H9 (cell line): Measurements from ENCODE around the gene DLK2. TPM values are rescaled to one million over a fixed set of nuclear protein-coding genes. Genes with fewer than 3 reads are reported as not detected.

ENCODE experiments used
- DNase-seq: peaks from one replicate; pipeline ENCODE4 v3.0.0-alpha.2; 2017
- H2AFZ ChIP-seq: one replicate; pipeline ENCODE4 v1.6.1; 2013; ENCODE audit warnings: mild to moderate bottlenecking, low read length, control low read depth, moderate library complexity
- H2AK5ac ChIP-seq: 2 replicates; pipeline ENCODE4 v1.6.1; 2013; ENCODE audit warnings: low read length, control low read depth, mixed read lengths; ENCODE audit not compliant: insufficient read length
- H2BK120ac ChIP-seq: one replicate; pipeline ENCODE4 v1.6.1; 2013; ENCODE audit warnings: low read depth, mild to moderate bottlenecking, low read length, control low read depth, inconsistent platforms; ENCODE audit not compliant: poor library complexity, severe bottlenecking
- H2BK12ac ChIP-seq: 2 replicates; pipeline ENCODE4 v1.6.1; 2013; ENCODE audit warnings: low read length, control low read depth, mixed read lengths, low read depth; ENCODE audit not compliant: insufficient read length
- H2BK15ac ChIP-seq: 2 replicates; pipeline ENCODE4 v1.6.1; 2013; ENCODE audit warnings: low read depth, low read length, control low read depth
- H2BK20ac ChIP-seq: one replicate; pipeline ENCODE4 v1.6.1; 2013; ENCODE audit warnings: low read depth, mild to moderate bottlenecking, low read length, control low read depth, inconsistent platforms; ENCODE audit not compliant: poor library complexity, severe bottlenecking
- H2BK5ac ChIP-seq: 2 replicates; pipeline ENCODE4 v1.6.1; 2013; ENCODE audit warnings: low read length, control low read depth, mixed read lengths; ENCODE audit not compliant: insufficient read length
- H3K14ac ChIP-seq: 2 replicates; pipeline ENCODE4 v1.6.1; 2013; ENCODE audit warnings: low read length, control low read depth; ENCODE audit not compliant: insufficient read depth
- H3K18ac ChIP-seq: 2 replicates; pipeline ENCODE4 v1.6.1; 2013; ENCODE audit warnings: low read depth, mild to moderate bottlenecking, mixed read lengths, low read length, control low read depth; ENCODE audit not compliant: insufficient read length
- H3K23ac ChIP-seq: 2 replicates; pipeline ENCODE4 v1.6.1; 2013; ENCODE audit warnings: low read length, control low read depth, mixed read lengths, low read depth; ENCODE audit not compliant: insufficient read length
- H3K23me2 ChIP-seq: 2 replicates; pipeline ENCODE4 v1.6.1; 2013; ENCODE audit warnings: low read depth, mild to moderate bottlenecking, mixed read lengths, low read length, control low read depth; ENCODE audit not compliant: insufficient read length, poor library complexity, severe bottlenecking
- H3K27ac ChIP-seq: 2 replicates; pipeline ENCODE4 v1.5.1; 2013; ENCODE audit warnings: low read length, control low read depth, mixed read lengths, low read depth; ENCODE audit not compliant: insufficient read length
- H3K27me3 ChIP-seq: 2 replicates; pipeline ENCODE4 v1.6.1; 2013; ENCODE audit warnings: low read length, control low read depth, inconsistent platforms; ENCODE audit not compliant: insufficient read depth
- H3K4ac ChIP-seq: 2 replicates; pipeline ENCODE4 v1.6.1; 2013; ENCODE audit warnings: low read depth, mild to moderate bottlenecking, control low read depth, inconsistent platforms, low read length, moderate library complexity
- H3K4me1 ChIP-seq: 2 replicates; pipeline ENCODE4 v1.6.1; 2013; ENCODE audit warnings: low read length, control low read depth, inconsistent platforms; ENCODE audit not compliant: insufficient read depth
- H3K4me2 ChIP-seq: 2 replicates; pipeline ENCODE4 v1.6.1; 2013; ENCODE audit warnings: low read length, control low read depth, mixed read lengths; ENCODE audit not compliant: insufficient read length, insufficient read depth
- H3K56ac ChIP-seq: 2 replicates; pipeline ENCODE4 v1.6.1; 2013; ENCODE audit warnings: low read depth, mild to moderate bottlenecking, mixed read lengths, low read length, control low read depth; ENCODE audit not compliant: insufficient read length
- H3K79me1 ChIP-seq: 2 replicates; pipeline ENCODE4 v1.6.1; 2013; ENCODE audit warnings: low read depth, mild to moderate bottlenecking, moderate library complexity, low read length, control low read depth, inconsistent platforms; ENCODE audit not compliant: insufficient read depth, poor library complexity, severe bottlenecking
- H3K79me2 ChIP-seq: 2 replicates; pipeline ENCODE4 v1.6.1; 2013; ENCODE audit warnings: low read length, control low read depth, inconsistent platforms; ENCODE audit not compliant: insufficient read depth
- H3K9ac ChIP-seq: 2 replicates; pipeline ENCODE4 v1.6.1; 2013; ENCODE audit warnings: low read length, control low read depth, mixed read lengths; ENCODE audit not compliant: insufficient read length; ENCODE audit errors: extremely low read depth
- H3K9me3 ChIP-seq: one replicate; pipeline ENCODE4 v1.6.1; 2013; ENCODE audit warnings: low read depth, low read length, inconsistent platforms; ENCODE audit not compliant: control insufficient read depth
- H3T11ph ChIP-seq: one replicate; pipeline ENCODE4 v1.6.1; 2013; ENCODE audit warnings: mild to moderate bottlenecking, low read length, control low read depth, inconsistent platforms
- H4K20me1 ChIP-seq: one replicate; pipeline ENCODE4 v1.6.1; 2013; ENCODE audit not compliant: control insufficient read depth, insufficient read length, insufficient read depth
- H4K5ac ChIP-seq: 2 replicates; pipeline ENCODE4 v1.6.1; 2013; ENCODE audit warnings: low read depth, mild to moderate bottlenecking, mixed read lengths, low read length, control low read depth; ENCODE audit not compliant: insufficient read length
- H4K8ac ChIP-seq: replicated peaks from 2 replicates; pipeline ENCODE4 v1.6.1; 2013; ENCODE audit warnings: low read length, control low read depth, mixed read lengths, low read depth; ENCODE audit not compliant: insufficient read length
- H4K91ac ChIP-seq: 2 replicates; pipeline ENCODE4 v1.6.1; 2013; ENCODE audit warnings: low read depth, mild to moderate bottlenecking, moderate library complexity, mixed read lengths, low read length, control low read depth; ENCODE audit not compliant: insufficient read length
- H3K27ac Mint-ChIP-seq, 3 experiments: 2 replicates in 2 of 3; 3 replicates in 1 of 3; pipeline ENCODE4 v1.8.0; 2020 to 2021; ENCODE audit warnings: mixed read lengths in 3 of 3, mild to moderate bottlenecking in 1 of 3, moderate library complexity in 1 of 3
- H3K27me3 Mint-ChIP-seq: 2 replicates; pipeline ENCODE4 v1.8.0; 2021; ENCODE audit warnings: low read depth, mild to moderate bottlenecking, moderate library complexity, mixed read lengths
- H3K36me3 Mint-ChIP-seq, 3 experiments: 2 replicates in 2 of 3; 3 replicates in 1 of 3; pipeline ENCODE4 v1.8.0; 2020 to 2021; ENCODE audit warnings: low read depth in 3 of 3, mixed read lengths in 3 of 3; ENCODE audit not compliant: insufficient read depth in 1 of 3
- H3K4me1 Mint-ChIP-seq, 2 experiments: 2 replicates each; pipeline ENCODE4 v1.8.0; 2020; ENCODE audit warnings: mixed read lengths in 2 of 2
- H3K4me3 Mint-ChIP-seq, 2 experiments: 2 replicates in 1 of 2; 3 replicates in 1 of 2; pipeline ENCODE4 v1.8.0; 2020 to 2021; ENCODE audit warnings: mild to moderate bottlenecking in 2 of 2, mixed read lengths in 2 of 2, moderate library complexity in 1 of 2
- H3K9me3 Mint-ChIP-seq, 2 experiments: 2 replicates in 1 of 2; 3 replicates in 1 of 2; pipeline ENCODE4 v1.8.0; 2020; ENCODE audit warnings: mild to moderate bottlenecking in 2 of 2, mixed read lengths in 2 of 2, moderate library complexity in 1 of 2
- CTCF ChIP-seq: fragments of 200-600 bp; sonication (generic); conservative IDR thresholded peaks from 3 replicates; pipeline ENCODE4 v1.8.0; 2021; ENCODE audit warnings: antibody characterized with exemption, mild to moderate bottlenecking
- WGBS: extraction: QIAGEN DNeasy Blood & Tissue Kit; methylation state at CpG from one replicate; pipeline ENCODE4 v1.1.7; 2013; ENCODE audit warnings: missing lambda C conversion rate, low lambda C conversion rate, mixed read lengths; ENCODE audit not compliant: insufficient read length; ENCODE audit errors: extremely low coverage; 5-methylcytosine and 5-hydroxymethylcytosine counted together
- total RNA-seq: library from RNA; stranded (reverse); gene quantifications from 2 replicates; pipeline ENCODE4 v1.2.1, GENCODE V29; 2021

Gene DLK2
- total RNA-seq, 1 experiment from 2014 or later = 0.96 TPM

GRCh38 chr6:43465948-43466347, 10.6 kb upstream of the DLK2 start:
- no peak overlapping the region for H2BK120ac ChIP-seq
- no peak overlapping the region for H3K18ac ChIP-seq
- H3K27me3 Mint-ChIP-seq = peaks cover 15% of the 10 kb centered on the region
- DNase-seq = no peak
- H3K4me2 ChIP-seq = no peak overlapping the region
- no peak overlapping the region for H4K8ac ChIP-seq
- H3K27ac ChIP-seq = no peak overlapping the region
- no peaks in the 10 kb centered on the region for H3K36me3 Mint-ChIP-seq
- H2BK5ac ChIP-seq = no peak overlapping the region
- no peaks in the 10 kb centered on the region for H4K20me1 ChIP-seq
- H3K56ac ChIP-seq = no peak overlapping the region
- H3K79me2 ChIP-seq = no peaks in the 10 kb centered on the region
- H3K14ac ChIP-seq = no peak overlapping the region
- H2BK20ac ChIP-seq = no peak overlapping the region
- H3K23me2 ChIP-seq = no peaks in the 10 kb centered on the region
- no peak overlapping the region for H3K4ac ChIP-seq
- no peaks in the 10 kb centered on the region for H3K9me3 ChIP-seq
- no peak overlapping the region for H2BK15ac ChIP-seq
- H3K23ac ChIP-seq = no peak overlapping the region
- H2AFZ ChIP-seq = no peak overlapping the region
- no peak overlapping the region for H4K5ac ChIP-seq
- H3K9me3 Mint-ChIP-seq = no peaks in the 10 kb centered on the region
- no peak overlapping the region for H3K27ac Mint-ChIP-seq
- no peaks in the 10 kb centered on the region for H3K27me3 ChIP-seq
- no peak overlapping the region for H3K4me3 Mint-ChIP-seq
- H2AK5ac ChIP-seq = no peak overlapping the region
- H3K4me1 Mint-ChIP-seq = peaks cover 12 to 17% of the 10 kb centered on the region in 2 experiments
- no peaks in the 10 kb centered on the region for H3K79me1 ChIP-seq
- H2BK12ac ChIP-seq = no peak overlapping the region
- H3T11ph ChIP-seq = no peak overlapping the region
- WGBS = no CpG with 5 or more reads among the region's 2 CpGs
- H4K91ac ChIP-seq = no peak overlapping the region
- no peak overlapping the region for H3K9ac ChIP-seq
- H3K4me1 ChIP-seq = peaks cover 3% of the 10 kb centered on the region; the same call in 1 of the 2 replicates
- no peak for TF ChIP-seq CTCF
